NCI-H774 (cell line): Measurements from ENCODE around the gene KRTAP5-6.

ENCODE experiments used
- DNase-seq: peaks from one replicate; lab custom pipeline; 2025; lab: John Stamatoyannopoulos, UW

The KRTAP5-6 gene, protein sequence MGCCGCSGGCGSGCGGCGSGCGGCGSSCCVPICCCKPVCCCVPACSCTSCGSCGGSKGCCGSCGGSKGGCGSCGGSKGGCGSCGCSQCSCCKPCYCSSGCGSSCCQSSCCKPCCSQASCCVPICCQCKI

DNA sequence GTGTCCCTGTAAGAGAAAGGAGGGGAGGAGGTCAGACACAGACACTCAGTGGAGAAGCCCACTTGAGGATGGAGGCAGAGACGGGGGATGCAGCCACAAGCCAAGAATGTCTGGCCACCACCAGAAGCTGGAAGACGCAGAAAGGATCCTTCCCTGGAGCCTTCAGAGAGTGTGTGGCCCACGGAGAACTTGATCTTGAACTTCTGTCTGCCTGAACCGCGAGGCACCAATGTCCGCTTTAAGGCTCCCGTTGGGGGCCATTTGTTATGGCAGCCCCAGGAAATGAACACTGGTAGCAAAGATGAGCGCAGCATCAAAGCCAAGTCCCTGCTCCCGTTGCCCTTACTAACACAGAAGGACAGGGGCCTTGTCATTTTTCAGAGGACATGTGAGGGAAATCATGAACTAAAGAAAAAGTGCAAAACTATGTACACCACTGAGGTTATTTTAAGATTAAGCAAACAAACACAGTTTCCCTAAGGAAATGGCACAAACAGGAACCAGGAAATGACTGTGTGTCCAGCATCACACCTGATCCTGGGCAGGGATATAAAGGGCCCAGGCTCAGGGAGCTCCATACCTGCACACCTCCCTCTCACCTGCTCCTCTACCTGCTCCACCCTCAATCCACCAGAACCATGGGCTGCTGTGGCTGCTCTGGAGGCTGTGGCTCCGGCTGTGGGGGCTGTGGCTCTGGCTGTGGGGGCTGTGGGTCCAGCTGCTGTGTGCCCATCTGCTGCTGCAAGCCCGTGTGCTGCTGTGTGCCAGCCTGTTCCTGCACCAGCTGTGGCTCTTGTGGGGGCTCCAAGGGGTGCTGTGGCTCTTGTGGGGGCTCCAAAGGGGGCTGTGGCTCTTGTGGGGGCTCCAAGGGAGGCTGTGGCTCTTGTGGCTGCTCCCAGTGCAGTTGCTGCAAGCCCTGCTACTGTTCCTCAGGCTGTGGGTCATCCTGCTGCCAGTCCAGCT lies at the start of gene KRTAP5-6:
Gene KRTAP5-6 (plus strand): TSS at position 588 of the 963 bp plus-strand sequence. CDS start 51 bp downstream, at position 639.
- DNase-seq = no peak

DNA sequence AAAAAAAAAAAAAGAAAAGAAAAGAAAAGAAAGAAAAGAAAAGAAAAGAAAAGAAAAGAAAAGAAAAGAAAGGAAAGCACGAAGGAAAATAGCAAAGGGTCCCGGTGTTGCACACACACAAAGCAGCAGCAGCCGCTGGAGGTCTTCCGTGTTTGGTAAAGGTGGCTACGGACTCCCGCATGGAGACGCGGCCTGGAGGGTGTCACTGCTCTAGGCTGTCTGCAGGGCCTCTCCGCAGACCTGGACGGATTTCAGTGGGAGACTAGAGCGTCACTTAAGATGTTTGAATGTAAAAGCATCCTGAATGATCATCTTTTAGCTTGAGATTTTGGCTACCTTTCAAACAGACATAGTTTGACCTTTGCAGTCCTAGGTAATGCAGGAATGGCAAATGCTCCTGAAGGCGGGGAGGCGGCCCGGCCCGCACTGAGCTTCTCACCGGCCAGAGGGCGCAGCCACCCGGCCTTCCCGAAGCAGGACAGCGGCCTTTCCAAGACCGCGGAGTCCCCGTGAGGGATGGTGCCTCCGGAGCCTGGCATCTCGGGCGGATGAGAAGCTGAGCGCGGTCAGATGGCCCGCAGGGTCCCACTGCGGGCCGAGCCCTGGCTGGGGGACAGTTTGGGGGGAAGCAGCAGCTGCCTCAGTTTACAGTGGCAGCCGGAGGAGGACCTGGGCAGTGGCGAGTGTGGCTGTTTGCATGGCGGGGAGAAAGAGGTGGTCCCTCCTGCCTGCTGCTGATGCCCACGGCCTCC lies 48.9 kb upstream of the KRTAP5-6 start:
- no peak for DNase-seq

DNA sequence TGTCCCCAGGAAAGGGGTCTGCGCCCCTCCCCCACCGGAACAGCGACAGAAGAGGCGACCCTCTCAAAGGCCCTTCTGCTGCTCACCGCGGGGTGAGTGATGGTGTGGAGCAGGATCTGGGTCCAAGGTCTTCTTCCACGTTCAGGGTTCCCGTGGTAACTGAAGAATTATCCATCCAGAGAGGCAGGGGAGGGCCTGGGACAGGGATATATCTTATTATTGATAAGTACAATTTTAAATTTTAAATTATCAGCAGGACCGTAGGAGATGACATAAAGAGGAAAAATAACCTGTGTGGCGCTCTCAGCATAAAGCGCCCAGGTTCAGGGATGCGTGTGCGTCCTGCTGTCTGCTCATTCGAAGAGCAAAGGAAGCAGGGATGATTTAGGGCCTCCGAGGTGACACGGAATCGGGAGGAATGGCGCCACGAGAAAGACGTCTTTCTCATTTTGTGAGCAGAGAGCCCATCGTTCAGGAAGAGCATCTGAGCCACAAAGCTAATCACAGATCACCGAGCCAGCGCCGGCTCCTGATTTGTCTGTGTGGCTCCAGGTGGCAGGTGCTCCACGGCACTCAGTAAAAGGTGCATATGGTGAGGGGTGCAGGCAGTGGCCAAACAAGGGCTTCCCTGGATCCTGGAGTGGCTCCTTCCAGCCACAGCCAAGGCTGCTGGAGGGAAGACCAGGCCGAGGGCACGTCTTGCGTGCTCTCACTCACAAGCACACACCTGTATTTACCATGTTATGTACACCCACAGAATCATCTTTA lies 48.2 kb upstream of the KRTAP5-6 start:
- no peak for DNase-seq

DNA sequence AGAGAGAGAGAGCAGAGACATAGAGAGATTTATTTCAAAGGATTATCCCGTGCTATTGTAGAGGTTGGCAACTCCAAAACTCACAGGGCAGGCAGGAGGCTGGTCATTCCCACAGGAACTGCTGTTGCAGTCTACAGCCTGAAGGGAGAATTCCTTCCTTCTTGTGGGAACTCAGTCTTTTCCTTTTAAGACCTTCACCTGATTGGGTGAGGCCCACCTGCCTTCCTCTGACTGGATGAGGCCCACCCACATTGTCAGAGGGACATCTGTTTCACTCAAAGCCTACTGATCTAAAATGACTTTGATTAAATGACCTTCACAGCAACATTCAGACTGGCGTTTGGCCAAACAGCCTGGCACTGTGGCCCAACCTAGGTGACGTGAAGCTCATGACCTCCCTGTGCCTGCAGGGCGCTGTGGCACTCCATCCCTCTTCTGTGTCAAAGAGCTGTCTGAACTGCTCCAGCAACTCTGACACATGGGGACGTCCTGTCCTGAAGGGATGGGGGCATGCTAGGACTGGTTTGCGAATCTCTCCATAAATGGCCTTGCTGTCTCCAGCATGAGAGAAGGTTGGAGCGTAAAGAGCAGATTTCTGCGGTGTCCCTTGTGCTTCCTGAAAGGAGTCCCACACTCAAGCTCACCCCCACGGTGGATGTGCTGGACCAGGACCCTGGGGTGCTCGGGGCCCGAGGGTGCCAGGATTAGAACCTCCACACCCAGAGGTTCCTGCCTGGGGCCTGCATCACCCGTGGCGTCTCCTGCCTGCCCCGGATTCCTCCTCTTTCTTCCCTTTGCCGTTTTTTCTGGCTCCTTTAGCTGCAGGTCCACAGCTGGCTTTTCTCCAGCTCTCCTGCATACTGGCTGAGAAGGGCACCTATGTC lies 46.7 kb upstream of the KRTAP5-6 start:
- no peak for DNase-seq

DNA sequence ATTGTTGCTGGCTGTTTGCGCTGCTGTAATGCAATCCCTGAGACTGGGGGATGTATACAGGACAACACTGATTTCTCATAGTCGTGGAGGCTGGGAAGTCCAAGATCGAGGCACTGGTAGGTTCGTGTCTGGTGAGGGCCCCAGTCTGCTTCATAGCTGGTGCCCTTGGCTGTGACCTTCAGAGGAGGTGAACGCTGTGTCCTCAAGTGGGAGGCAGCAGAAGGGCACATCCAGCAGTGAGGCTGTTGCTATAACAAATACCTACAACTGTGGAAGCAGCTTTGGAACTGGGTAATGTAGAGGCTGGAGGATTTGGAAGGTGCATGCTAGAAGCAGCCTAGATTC lies 46.1 kb upstream of the KRTAP5-6 start:
- DNase-seq = no peak

DNA sequence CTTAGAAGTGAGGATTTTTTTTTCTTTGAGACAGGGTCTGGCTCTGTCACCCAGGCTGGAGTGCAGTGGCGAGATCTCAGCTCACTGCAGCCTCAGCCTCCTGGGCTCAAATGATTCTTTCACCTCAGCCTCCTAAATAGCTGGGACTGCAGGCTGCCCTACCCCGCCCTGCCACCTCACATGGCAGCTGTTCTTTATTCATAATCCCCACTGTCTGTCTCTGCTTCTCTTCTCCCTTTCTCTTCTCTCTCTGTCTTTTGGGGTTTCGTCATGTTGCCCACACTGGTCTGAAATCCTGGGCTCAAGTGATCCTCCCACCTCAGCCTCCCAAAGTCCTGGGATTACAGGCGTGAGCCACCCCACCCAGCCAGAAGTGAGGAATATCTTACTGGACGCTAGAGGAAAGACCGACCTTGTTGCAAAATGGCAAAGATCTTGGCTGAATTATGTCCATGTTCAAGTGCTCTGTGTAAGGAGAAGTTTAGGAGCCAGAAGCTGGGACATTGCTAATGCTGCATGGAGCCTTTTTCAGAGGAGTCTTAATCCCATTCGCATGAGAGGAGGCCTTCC lies 45.5 kb upstream of the KRTAP5-6 start:
- DNase-seq = no peak

DNA sequence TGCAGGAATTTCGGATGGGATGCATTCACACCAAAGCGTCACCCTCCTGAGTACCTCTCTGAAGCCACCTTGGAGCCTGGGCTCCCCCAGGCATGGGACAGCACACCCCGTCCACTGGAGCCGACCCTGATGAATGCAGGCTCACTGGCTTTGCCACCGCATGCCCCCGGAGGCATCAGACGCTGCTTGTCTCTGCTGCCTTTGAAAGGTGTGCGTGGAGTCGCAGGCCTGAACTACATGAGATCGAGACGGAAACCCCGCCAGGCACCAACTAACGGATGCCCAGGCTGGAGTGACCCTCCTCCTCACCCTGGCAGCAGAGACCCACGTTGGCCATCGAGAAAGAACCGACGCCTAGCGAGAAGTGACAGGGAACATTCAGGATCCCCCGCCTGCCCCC lies 45.0 kb upstream of the KRTAP5-6 start:
- no peak for DNase-seq

DNA sequence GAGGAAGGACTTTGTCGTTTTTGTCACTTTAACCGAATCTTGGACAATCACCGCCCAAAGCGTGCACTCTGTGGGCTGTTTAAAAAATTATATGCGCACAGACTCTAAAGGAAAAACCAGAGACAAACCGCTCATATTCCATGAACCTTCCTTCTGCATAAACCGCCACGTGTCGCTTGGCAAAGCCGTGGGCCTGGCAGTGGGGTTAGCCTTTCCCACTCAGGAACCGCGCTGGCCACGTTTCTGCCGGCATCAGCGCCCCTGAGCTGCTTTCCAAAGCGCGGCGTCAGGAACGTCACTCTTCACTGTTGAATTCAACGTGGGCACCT lies 44.6 kb upstream of the KRTAP5-6 start:
- DNase-seq = no peak

DNA sequence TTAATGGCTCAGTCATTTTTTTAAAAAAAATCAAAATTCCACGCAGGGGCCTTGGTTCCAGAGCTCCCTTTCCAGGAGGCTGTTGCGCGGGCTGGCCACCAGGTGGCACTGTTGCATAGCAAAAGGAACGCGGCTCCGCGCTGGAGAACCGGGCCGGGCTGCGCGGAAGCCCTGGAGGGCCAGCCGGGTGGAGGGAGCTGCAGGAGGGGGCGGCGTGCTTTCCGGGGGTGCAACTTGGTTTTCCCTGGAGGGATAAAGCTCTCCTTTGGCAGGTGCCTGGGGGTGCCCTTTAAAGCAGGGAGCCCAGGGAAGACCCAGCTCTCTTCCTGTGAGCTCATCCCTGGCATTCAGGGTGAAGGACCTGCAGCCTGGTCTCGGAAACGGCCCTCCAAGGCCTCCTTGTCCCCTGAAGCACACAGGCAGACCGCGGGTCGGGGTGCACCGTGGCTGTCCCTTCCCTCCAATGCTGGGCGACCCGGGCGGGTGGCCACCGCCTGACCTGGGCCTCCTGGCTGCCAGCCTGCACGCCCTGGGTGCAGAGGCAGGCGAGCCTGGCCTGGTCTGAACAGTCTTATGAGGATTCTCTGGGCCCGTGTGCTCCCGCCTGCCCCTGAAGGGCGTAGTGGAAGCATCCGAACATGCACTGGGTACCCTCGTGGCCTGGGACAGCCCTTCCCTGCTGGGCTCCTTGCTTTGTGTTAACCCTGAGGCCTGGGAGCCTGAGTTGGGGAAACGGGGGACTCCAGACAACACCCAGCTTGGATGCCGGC lies 44.0 kb upstream of the KRTAP5-6 start:
- DNase-seq = peak; percentile 35

DNA sequence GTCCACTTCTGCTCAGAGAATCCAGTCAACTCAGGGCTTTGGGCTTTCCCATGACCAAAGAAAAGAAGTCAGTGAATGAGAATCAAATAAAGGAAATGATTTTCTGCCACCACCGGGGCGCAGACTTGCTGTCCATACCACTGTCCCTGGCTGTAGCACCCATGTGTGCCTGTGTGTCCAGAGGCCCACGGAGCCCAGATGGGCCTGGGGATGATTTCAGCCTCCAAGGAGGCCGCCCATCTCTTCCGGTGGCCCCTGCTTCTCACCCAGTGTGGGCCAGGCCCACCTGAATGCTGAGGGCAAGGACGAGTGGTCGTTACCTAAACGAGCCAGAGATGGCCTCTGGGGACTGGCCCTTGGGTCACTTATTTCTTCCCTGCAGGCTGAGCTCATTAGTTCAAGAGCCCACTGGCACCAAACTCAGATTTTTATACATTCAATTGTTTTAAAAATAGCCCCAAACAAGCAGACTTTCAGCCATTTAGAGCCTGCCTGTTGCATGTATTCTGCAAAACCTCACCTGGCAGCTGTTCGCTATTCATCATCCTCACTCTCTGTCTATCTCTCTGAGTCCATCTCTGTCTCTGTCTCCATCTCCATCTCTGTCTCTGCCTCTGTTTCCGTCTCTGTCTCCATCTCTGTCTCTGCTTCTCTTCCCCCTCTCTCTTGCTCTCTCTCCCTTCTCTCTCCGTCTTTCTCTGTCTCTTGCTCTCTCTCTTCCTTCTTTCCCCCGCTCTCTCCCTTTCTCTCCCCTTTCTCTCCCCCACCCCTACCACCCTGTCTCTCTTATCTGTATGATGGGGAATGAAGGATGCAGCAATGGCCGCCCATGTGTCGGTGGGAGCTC lies 43.2 kb upstream of the KRTAP5-6 start:
- no peak for DNase-seq

DNA sequence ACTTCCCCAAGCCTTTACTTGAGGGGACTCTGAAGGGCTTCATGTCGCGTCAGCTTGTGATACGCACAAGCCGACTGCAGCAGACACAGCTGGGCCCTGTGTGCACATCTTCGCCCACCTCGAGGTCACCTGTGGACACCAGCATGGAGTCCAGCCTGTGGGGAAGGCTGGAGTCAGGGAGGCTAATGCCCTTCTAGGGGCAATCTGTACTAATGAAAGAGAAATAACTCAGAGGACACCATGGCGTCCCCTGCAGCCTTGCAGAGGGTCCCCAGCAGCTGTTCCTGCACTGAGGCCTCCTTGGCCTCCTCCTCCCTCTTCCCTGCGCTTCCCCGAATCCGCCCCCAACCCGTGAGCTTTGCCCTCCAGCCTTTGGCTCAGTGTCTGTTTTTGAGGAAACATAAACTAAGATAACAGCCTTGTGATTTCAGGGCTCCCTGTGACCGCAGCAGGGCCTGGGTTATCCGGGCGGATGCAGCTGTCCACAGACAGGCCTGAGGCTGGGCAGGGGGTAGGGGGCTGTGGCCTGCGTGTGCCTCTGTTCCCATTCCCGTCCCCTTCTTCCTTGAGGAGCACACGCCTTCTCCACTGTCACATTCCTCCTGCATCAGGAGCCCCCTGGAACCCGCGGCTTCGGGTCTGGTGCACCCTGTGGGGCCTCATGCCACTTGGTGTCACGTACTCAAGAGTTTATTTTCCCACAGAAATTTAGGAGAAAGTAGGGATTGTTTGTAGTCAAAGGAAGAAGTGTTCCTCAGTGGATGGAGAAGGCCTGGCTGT lies 42.4 kb upstream of the KRTAP5-6 start:
- DNase-seq = no peak

DNA sequence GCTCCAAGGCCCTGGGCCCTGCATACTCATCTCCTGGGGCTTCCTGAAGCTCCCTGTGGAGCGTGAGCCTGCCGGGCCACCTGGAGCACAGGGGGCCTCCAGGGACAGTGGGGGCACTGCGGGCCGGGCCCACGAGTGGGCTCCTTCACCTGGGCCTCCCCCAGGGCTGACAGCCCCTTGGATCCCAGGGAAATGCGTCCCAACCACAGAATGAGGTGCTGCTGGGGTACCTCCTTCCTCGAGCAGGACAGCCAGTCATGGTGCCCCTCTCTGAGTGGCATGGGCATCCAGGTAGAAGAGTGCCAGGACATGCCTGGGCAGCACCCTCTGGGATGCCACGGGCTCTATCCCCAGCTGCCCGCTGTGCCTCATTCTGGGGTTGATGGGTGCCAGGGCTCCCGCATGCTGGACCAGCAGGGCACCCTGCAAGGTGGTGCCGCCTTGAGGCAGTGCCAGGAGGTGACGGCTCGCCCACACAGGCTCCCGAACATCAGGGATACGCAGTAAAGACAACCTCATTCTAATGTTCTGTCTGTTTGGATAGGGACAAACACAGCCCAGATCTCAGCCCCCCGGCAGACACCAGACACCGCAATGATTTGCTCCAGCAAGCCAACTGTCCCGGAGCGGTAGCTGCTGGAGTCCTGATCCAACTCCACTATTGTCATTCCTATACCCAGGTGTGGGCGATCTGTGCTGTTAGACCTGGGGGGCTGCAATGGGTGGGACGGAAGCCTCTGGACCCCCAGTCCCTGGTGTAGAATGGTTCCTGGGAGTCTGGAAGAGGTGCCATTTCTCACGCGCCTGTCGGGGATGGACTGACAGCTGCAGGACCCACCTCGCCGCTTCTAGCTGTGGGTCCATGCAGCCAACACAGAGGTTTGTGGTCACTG lies 41.6 kb upstream of the KRTAP5-6 start:
- no peak for DNase-seq

DNA sequence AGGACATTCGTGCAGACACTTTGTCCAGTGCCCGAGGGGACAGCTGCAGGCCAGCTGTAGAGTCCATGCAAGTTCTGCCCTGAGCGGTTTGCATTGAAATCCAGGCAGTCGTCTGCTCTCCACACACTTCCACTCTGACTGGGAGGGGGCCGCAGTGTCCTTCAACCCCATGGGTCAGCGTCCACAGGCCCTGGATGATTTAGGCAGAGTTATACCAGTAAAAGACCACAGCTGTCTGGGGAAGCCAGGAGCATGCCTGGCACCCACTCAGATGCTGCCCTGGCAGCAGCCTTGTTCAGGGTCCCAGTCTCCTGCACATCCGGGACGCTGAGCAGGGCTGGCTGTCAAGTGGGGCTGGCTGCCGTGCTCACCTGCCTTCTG lies 40.9 kb upstream of the KRTAP5-6 start:
- no peak for DNase-seq

DNA sequence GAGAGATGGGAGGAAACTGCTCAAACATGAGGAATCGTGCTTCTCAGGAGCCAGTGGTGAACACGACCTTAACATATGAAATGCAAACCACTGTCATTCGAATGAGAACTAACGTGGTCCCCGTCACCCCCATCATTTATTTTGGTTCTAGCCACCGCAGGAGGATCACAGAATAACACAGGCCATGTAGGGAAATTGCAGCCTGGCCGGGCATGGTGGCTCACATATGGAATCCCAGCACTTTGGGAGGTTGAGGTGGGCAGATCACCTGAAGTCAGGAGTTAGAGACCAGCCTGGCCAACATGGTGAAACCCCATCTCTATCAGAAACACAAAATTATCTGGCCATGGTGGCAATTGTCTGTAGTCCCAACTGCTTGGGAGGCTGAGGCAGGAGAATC lies 40.3 kb upstream of the KRTAP5-6 start:
- DNase-seq = no peak

DNA sequence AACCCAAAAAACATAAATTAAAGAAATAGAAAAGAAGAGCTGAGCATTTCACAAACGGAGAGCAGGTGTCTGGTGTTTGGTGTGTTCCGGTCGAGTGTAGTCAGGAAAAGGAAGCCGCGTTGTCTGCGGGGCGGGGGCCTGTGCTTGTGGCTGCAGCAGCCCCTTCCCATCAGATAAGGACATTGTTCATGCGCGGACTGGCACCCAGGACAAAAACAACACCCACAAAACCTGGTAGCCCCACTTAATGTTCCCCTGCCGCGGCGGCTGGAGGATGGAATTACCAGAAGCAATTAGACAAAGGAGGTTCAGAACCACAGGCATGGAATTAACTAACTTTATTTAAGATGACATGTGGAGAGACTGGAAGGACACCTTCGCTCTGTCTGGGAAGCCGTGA lies 37.5 kb upstream of the KRTAP5-6 start:
- no peak for DNase-seq

DNA sequence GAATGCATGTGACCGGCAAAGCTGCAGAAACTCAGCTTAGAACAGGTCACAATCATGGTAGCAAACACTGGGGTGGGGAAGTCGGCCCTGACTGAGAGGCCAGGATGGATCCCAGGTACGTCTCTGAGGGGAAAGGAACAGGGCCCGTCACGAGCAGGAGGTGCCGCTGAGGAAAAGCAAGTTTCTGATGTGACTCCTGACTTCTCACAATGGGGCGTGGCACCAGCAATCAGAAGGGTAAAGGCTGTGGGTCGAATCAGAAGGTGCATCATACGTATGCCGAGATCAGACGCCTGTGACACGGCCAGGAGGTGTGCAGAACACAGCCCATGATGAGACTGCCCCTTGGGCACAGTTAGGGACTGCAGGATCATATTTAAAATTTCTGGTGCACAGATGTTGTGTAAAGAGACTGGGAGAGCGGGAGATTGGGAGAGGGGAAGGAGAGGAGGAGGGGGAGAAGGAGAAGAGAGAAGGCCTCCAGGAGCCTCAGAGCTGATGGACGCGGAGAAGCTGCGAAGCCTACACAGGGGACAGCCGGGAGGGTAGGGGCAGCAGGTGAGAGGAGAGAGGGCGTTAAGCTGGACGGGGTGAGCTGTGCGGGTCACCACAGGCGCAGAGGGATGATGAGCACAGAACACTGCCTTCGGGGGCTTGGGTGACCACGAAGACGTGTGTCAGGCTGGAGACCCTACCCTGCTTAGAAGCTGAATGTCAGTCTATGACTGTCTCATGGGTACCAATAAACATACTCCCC lies 36.7 kb upstream of the KRTAP5-6 start:
- no peak for DNase-seq
